Measurements from ENCODE around the gene PANX1. TPM values are rescaled to one million over a fixed set of nuclear protein-coding genes. Genes with fewer than 3 reads are reported as not detected.

PANX1 gene
- total RNA-seq, 1 experiment from 2014 or later: 22.9 TPM

GRCh38 chr11:94199136-94200130 lies 70.8 kb downstream of the PANX1 start:
- H3K27ac Mint-ChIP-seq: no peak overlapping the region
- H3K4me3 Mint-ChIP-seq: no peak overlapping the region
- no peaks in the 10 kb centered on the region for H3K4me1 Mint-ChIP-seq
- POLR2A ChIA-PET: interaction anchor here (0.6 kb wide), 1 partner anchor 284 kb away, joined by 3 read pairs; no protein-coding TSS in a partner anchor
- H3K9me3 Mint-ChIP-seq: no peaks in the 10 kb centered on the region
- DNase-seq (ENCODE audit: low spot score) (no peak), ATAC-seq (no peak)
- H3K36me3 Mint-ChIP-seq: no peaks in the 10 kb centered on the region
- H3K27me3 Mint-ChIP-seq (ENCODE audit: low read depth): no peaks in the 10 kb centered on the region
- CTCF ChIA-PET: interaction anchor here (1.5 to 3.3 kb wide), 2 partner anchors 16 to 305 kb away, joined by 3 to 9 read pairs; no protein-coding TSS in a partner anchor
- TF ChIP-seq IRF2 (CRISPR knock-in tag; IDR thresholded peaks at IDR 0.05; ENCODE audit: borderline replicate concordance, low read depth) (no peak), PREB (CRISPR knock-in tag; IDR thresholded peaks at IDR 0.05; ENCODE audit: borderline replicate concordance) (no peak), SP1 (CRISPR knock-in tag; conservative IDR thresholded peaks at IDR 0.05) (no peak), OVOL2 (CRISPR knock-in tag; IDR thresholded peaks at IDR 0.05; ENCODE audit: borderline replicate concordance) (no peak), ZNF263 (CRISPR knock-in tag; IDR thresholded peaks at IDR 0.05; ENCODE audit: low read depth) (no peak), ZNF317 (CRISPR knock-in tag; IDR thresholded peaks at IDR 0.05; ENCODE audit: borderline replicate concordance, low read depth) (no peak), CTCF (IDR thresholded peaks at IDR 0.05) (no peak), ZNF671 (CRISPR knock-in tag; IDR thresholded peaks at IDR 0.05) (no peak), NFYB (CRISPR knock-in tag; conservative IDR thresholded peaks at IDR 0.05; ENCODE audit: low read depth) (no peak)
- TF ChIP-seq, protein P1, sequence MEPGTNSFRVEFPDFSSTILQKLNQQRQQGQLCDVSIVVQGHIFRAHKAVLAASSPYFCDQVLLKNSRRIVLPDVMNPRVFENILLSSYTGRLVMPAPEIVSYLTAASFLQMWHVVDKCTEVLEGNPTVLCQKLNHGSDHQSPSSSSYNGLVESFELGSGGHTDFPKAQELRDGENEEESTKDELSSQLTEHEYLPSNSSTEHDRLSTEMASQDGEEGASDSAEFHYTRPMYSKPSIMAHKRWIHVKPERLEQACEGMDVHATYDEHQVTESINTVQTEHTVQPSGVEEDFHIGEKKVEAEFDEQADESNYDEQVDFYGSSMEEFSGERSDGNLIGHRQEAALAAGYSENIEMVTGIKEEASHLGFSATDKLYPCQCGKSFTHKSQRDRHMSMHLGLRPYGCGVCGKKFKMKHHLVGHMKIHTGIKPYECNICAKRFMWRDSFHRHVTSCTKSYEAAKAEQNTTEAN (CRISPR knock-in tag; IDR thresholded peaks at IDR 0.05): no peak

GRCh38 chr11:94201004-94201465 lies 72.4 kb downstream of the PANX1 start:
- DNase-seq (ENCODE audit: low spot score): no peak
- no peaks in the 10 kb centered on the region for H3K36me3 Mint-ChIP-seq
- H3K27ac Mint-ChIP-seq: no peak overlapping the region
- no peaks in the 10 kb centered on the region; the same call in 1 of the 2 replicates for H3K27me3 Mint-ChIP-seq (ENCODE audit: low read depth)
- TF ChIP-seq, protein P2, sequence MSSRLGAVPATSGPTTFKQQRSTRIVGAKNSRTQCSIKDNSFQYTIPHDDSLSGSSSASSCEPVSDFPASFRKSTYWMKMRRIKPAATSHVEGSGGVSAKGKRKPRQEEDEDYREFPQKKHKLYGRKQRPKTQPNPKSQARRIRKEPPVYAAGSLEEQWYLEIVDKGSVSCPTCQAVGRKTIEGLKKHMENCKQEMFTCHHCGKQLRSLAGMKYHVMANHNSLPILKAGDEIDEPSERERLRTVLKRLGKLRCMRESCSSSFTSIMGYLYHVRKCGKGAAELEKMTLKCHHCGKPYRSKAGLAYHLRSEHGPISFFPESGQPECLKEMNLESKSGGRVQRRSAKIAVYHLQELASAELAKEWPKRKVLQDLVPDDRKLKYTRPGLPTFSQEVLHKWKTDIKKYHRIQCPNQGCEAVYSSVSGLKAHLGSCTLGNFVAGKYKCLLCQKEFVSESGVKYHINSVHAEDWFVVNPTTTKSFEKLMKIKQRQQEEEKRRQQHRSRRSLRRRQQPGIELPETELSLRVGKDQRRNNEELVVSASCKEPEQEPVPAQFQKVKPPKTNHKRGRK (CRISPR knock-in tag; IDR thresholded peaks at IDR 0.05; ENCODE audit: borderline replicate concordance): no peak
- TF ChIP-seq GABPB1 (CRISPR knock-in tag; IDR thresholded peaks at IDR 0.05): peak; percentile 59; the same call in 1 of the 2 replicates
- POLR2A ChIA-PET: no interaction called here
- ATAC-seq: no peak
- no peaks in the 10 kb centered on the region for H3K9me3 Mint-ChIP-seq
- H3K4me1 Mint-ChIP-seq: no peaks in the 10 kb centered on the region
- no peak overlapping the region for H3K4me3 Mint-ChIP-seq
- CTCF ChIA-PET: interaction anchor here (3.3 kb wide), 1 partner anchor 18 kb away, joined by 9 read pairs; no protein-coding TSS in a partner anchor

GRCh38 chr11:94203070-94203469 lies 74.4 kb downstream of the PANX1 start:
- no peaks in the 10 kb centered on the region for H3K36me3 Mint-ChIP-seq
- no peaks in the 10 kb centered on the region for H3K9me3 Mint-ChIP-seq
- no peaks in the 10 kb centered on the region; the same call in 1 of the 2 replicates for H3K27me3 Mint-ChIP-seq (ENCODE audit: low read depth)
- H3K4me3 Mint-ChIP-seq: no peak overlapping the region
- no peak overlapping the region for H3K27ac Mint-ChIP-seq
- POLR2A ChIA-PET: no interaction called here
- no peaks in the 10 kb centered on the region for H3K4me1 Mint-ChIP-seq
- CTCF ChIA-PET: no interaction called here
- DNase-seq (ENCODE audit: low spot score) (no peak), ATAC-seq (no peak)
- TF ChIP-seq NR3C1 (CRISPR knock-in tag; conservative IDR thresholded peaks at IDR 0.05; ENCODE audit: low read depth) (no peak), ZNF532 (CRISPR knock-in tag; IDR thresholded peaks at IDR 0.05; ENCODE audit: borderline replicate concordance) (no peak), ELF4 (CRISPR knock-in tag; IDR thresholded peaks at IDR 0.05; ENCODE audit: low read depth) (no peak), USF1 (CRISPR knock-in tag; IDR thresholded peaks at IDR 0.05) (no peak)

Data from WTC11 (cell line).